ENCODE measurements around the gene LGALSL.

DNA sequence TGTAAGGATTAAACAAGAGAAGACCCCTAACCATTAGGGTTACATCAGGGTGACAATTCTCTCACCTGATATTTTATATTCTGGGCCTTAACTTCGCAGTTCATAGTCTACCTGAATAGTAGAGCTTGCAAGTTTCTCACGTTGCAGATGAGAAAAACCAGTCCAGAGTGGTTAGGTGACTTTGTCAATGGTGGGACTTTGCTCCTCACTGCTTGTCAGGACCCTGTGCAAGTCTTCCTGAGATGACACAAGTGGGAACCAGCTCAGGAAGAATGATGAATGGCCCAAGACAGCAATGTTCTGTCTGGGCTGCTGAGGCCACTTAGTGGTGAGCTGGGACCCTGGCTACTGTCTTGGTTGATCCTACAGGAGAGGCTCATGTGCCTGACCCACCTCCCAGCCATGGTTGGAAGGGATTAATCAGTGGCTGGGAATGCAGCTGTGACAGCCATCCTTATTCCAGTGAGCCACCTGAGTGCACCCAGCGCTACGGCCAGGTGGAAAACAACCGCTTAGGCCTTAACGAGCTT lies 16.9 kb downstream of the LGALSL start:
- TF ChIP-seq, protein P1, sequence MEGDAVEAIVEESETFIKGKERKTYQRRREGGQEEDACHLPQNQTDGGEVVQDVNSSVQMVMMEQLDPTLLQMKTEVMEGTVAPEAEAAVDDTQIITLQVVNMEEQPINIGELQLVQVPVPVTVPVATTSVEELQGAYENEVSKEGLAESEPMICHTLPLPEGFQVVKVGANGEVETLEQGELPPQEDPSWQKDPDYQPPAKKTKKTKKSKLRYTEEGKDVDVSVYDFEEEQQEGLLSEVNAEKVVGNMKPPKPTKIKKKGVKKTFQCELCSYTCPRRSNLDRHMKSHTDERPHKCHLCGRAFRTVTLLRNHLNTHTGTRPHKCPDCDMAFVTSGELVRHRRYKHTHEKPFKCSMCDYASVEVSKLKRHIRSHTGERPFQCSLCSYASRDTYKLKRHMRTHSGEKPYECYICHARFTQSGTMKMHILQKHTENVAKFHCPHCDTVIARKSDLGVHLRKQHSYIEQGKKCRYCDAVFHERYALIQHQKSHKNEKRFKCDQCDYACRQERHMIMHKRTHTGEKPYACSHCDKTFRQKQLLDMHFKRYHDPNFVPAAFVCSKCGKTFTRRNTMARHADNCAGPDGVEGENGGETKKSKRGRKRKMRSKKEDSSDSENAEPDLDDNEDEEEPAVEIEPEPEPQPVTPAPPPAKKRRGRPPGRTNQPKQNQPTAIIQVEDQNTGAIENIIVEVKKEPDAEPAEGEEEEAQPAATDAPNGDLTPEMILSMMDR (IDR thresholded peaks at IDR 0.05), result no peak
- no peak for TF ChIP-seq POLR2A (IDR thresholded peaks at IDR 0.05)
